Neural cell (in vitro differentiated cells): ENCODE results near the gene XIRP2. TPM values are rescaled to one million over a fixed set of nuclear protein-coding genes. Genes with fewer than 3 reads are reported as not detected.

Experiments used
- H2AFZ ChIP-seq: fragments of 200-600, 300-800 bp; sonication (generic), shearing (Covaris generic); 2 replicates; pipeline ENCODE4 v1.6.0; 2014; ENCODE audit warnings: low read depth, mild to moderate bottlenecking, antibody characterized with exemption, low read length, moderate library complexity
- H3F3A ChIP-seq: fragments of 200-600 bp; shearing (Covaris generic); 2 replicates; pipeline ENCODE4 v1.6.1; 2016; ENCODE audit warnings: mild to moderate bottlenecking, moderate library complexity, mixed read lengths, antibody characterized with exemption, low read length; ENCODE audit not compliant: insufficient read depth, poor library complexity, severe bottlenecking
- H3K27ac ChIP-seq: fragments of 200-600, 300-800 bp; sonication (generic), shearing (Covaris generic); 2 replicates; pipeline ENCODE4 v1.5.1; 2014; ENCODE audit warnings: mild to moderate bottlenecking, low read length, moderate library complexity
- H3K27me3 ChIP-seq: fragments of 300-800, 200-600 bp; sonication (generic), shearing (Covaris generic); 2 replicates; pipeline ENCODE4 v1.6.0; 2014; ENCODE audit warnings: mild to moderate bottlenecking, low read depth, low read length, moderate library complexity; ENCODE audit not compliant: insufficient read depth
- H3K36me3 ChIP-seq: fragments of 300-800, 200-600 bp; sonication (generic), shearing (Covaris generic); 2 replicates; pipeline ENCODE4 v1.5.1; 2014; ENCODE audit warnings: mild to moderate bottlenecking, antibody characterized with exemption, low read length, moderate library complexity; ENCODE audit not compliant: insufficient read depth
- H3K4me2 ChIP-seq: fragments of 300-800, 200-600 bp; sonication (generic), shearing (Covaris generic); 2 replicates; pipeline ENCODE4 v1.6.0; 2014; ENCODE audit warnings: mild to moderate bottlenecking, low read length
- H3K4me3 ChIP-seq: fragments of 300-800, 200-600 bp; sonication (generic), shearing (Covaris generic); 2 replicates; pipeline ENCODE4 v1.5.1; 2014; ENCODE audit warnings: mild to moderate bottlenecking, low read length, moderate library complexity
- H3K79me2 ChIP-seq: fragments of 200-600 bp; shearing (Covaris generic); replicated peaks from 2 replicates; pipeline ENCODE4 v1.6.0; 2014; ENCODE audit warnings: mild to moderate bottlenecking, low read length, moderate library complexity; ENCODE audit not compliant: insufficient read depth
- H3K9ac ChIP-seq: fragments of 300-800, 200-600 bp; sonication (generic), shearing (Covaris generic); 2 replicates; pipeline ENCODE4 v1.6.1; 2016; ENCODE audit warnings: mild to moderate bottlenecking, low read length, mixed read lengths
- H3K9me2 ChIP-seq: fragments of 200-600 bp; shearing (Covaris generic); 2 replicates; pipeline ENCODE4 v1.6.1; 2016; ENCODE audit warnings: mild to moderate bottlenecking, low read length, mixed read lengths; ENCODE audit not compliant: insufficient read depth
- H3K9me3 ChIP-seq: fragments of 200-600, 300-800 bp; sonication (generic), shearing (Covaris generic); 2 replicates; pipeline ENCODE4 v1.6.1; 2016; ENCODE audit warnings: mild to moderate bottlenecking, mixed run types, low read length, moderate library complexity, mixed read lengths
- H4K20me1 ChIP-seq: fragments of 200-600 bp; shearing (Covaris generic); 2 replicates; pipeline ENCODE4 v1.6.1; 2016; ENCODE audit warnings: mild to moderate bottlenecking, mixed run types; ENCODE audit not compliant: insufficient read depth
- CTCF ChIP-seq: fragments of 450-650 bp; IDR thresholded peaks from 2 replicates; pipeline ENCODE4 v1.5.1; 2014; ENCODE audit warnings: antibody characterized with exemption, mild to moderate bottlenecking, moderate library complexity; ENCODE audit not compliant: poor library complexity, severe bottlenecking
- EP300 ChIP-seq: fragments of 450-650 bp; conservative IDR thresholded peaks from 2 replicates; pipeline ENCODE4 v1.6.1; 2014; ENCODE audit warnings: antibody characterized with exemption, mild to moderate bottlenecking, moderate library complexity; ENCODE audit not compliant: poor library complexity, severe bottlenecking
- EZH2 ChIP-seq: fragments of 200-600, 300-800 bp; shearing (Covaris generic), sonication (generic); IDR thresholded peaks from 2 replicates; pipeline ENCODE4 v1.6.1; 2014; ENCODE audit warnings: antibody characterized with exemption, low read length, borderline replicate concordance, mild to moderate bottlenecking; ENCODE audit not compliant: insufficient read depth, poor library complexity, severe bottlenecking
- MXI1 ChIP-seq: fragments of 450-650 bp; conservative IDR thresholded peaks from 2 replicates; pipeline ENCODE4 v1.6.1; 2014; ENCODE audit warnings: antibody characterized with exemption, mild to moderate bottlenecking; ENCODE audit not compliant: poor library complexity, severe bottlenecking
- POLR2AphosphoS5 ChIP-seq: IDR thresholded peaks from 2 replicates; pipeline ENCODE4 v1.6.1; 2012
- RAD21 ChIP-seq: fragments of 450-650 bp; conservative IDR thresholded peaks from 2 replicates; pipeline ENCODE4 v1.6.1; 2014; ENCODE audit warnings: antibody characterized with exemption, mild to moderate bottlenecking, moderate library complexity
- REST ChIP-seq: IDR thresholded peaks from 2 replicates; pipeline ENCODE4 v1.6.1; 2012; ENCODE audit warnings: borderline replicate concordance
- SMC3 ChIP-seq: fragments of 450-650 bp; conservative IDR thresholded peaks from 2 replicates; pipeline ENCODE4 v1.6.1; 2014; ENCODE audit warnings: antibody characterized with exemption, mild to moderate bottlenecking, moderate library complexity; ENCODE audit not compliant: poor library complexity
- TAF1 ChIP-seq: IDR thresholded peaks from 2 replicates; pipeline ENCODE4 v1.6.1; 2012; ENCODE audit warnings: low read depth
- polyA plus RNA-seq: library from polyadenylated mRNA; depleted of rRNA; stranded (reverse); fragments of >200 nt; gene quantifications from 2 replicates; pipeline ENCODE4 v1.2.3, GENCODE V29; 2014

Gene XIRP2
- polyA plus RNA-seq, 1 donor from 2014 or later, result not detected

GRCh38 chr2:166961933-166962332 is 73.7 kb downstream of the XIRP2 start:
- Histone ChIP-seq H2AFZ (no peak overlapping the region), H3K9me3 (no peaks in the 10 kb centered on the region), H3K9me2 (no peaks in the 10 kb centered on the region), H3K4me3 (no peak overlapping the region), H4K20me1 (no peaks in the 10 kb centered on the region), H3K36me3 (no peaks in the 10 kb centered on the region), H3K27me3 (no peaks in the 10 kb centered on the region), H3K79me2 (no peaks in the 10 kb centered on the region), H3K4me2 (no peak overlapping the region), H3F3A (no peaks in the 10 kb centered on the region), H3K27ac (no peak overlapping the region), H3K9ac (no peak overlapping the region)
- TF ChIP-seq TAF1 (no peak), POLR2AphosphoS5 (no peak), EZH2 (no peak), RAD21 (no peak), SMC3 (no peak), MXI1 (no peak), EP300 (no peak), CTCF (no peak), REST (no peak)

GRCh38 chr2:166969486-166969885 is 81.2 kb downstream of the XIRP2 start:
- Histone ChIP-seq H3K27me3 (no peaks in the 10 kb centered on the region), H3K27ac (no peak overlapping the region), H4K20me1 (no peaks in the 10 kb centered on the region), H3K9me2 (no peaks in the 10 kb centered on the region), H3K9ac (no peak overlapping the region), H3F3A (no peaks in the 10 kb centered on the region), H3K4me3 (no peak overlapping the region), H2AFZ (no peak overlapping the region), H3K36me3 (no peaks in the 10 kb centered on the region), H3K9me3 (no peaks in the 10 kb centered on the region), H3K79me2 (no peaks in the 10 kb centered on the region), H3K4me2 (no peak overlapping the region)
- TF ChIP-seq RAD21 (no peak), TAF1 (no peak), REST (no peak), EP300 (no peak), MXI1 (no peak), POLR2AphosphoS5 (no peak), CTCF (no peak), EZH2 (no peak), SMC3 (no peak)
